ENCODE data around the gene CAMK2A. TPM values are rescaled to one million over a fixed set of nuclear protein-coding genes. Genes with fewer than 3 reads are reported as not detected.
A peak's percentile ranks its signal among the peaks of the same experiment; 100 is the strongest.

The CAMK2A gene
- total RNA-seq, 4 donors from 2014 or later: 32.0 to 78.1 (median 48.6) TPM

GRCh38 chr5:150288791-150289190 lies 782 bp downstream of the CAMK2A start:
- no peaks in the 10 kb centered on the region for H3K36me3 ChIP-seq
- in situ Hi-C loops (cut with MboI; ENCODE audit: low sequenced_read_pairs in 4 of 4): no loop called here
- no peaks in the 10 kb centered on the region for H3K27me3 ChIP-seq
- no peak for TF ChIP-seq POLR2A (IDR thresholded peaks at IDR 0.05)
- ATAC-seq (no peak), DNase-seq (no peak)
- H3K4me3 ChIP-seq: no peak overlapping the region
- H3K27ac ChIP-seq: no peak overlapping the region
- H3K9me3 ChIP-seq: no peaks in the 10 kb centered on the region
- H3K4me1 ChIP-seq: no peaks in the 10 kb centered on the region
- intact Hi-C loops (cut with DNase I; ENCODE audit: low total_unique reads): no loop called here

GRCh38 chr5:150288361-150288760 lies 1.2 kb downstream of the CAMK2A start:
- ATAC-seq (no peak), DNase-seq (no peak)
- no peaks in the 10 kb centered on the region for H3K9me3 ChIP-seq
- H3K27me3 ChIP-seq: no peaks in the 10 kb centered on the region
- H3K36me3 ChIP-seq: no peaks in the 10 kb centered on the region
- intact Hi-C loops (cut with DNase I; ENCODE audit: low total_unique reads): no loop called here
- TF ChIP-seq CTCF (IDR thresholded peaks at IDR 0.05 in 4 of 5, conservative IDR thresholded peaks at IDR 0.05 in 1 of 5): no peak
- TF ChIP-seq POLR2A (IDR thresholded peaks at IDR 0.05): no peak
- no peak overlapping the region for H3K27ac ChIP-seq
- H3K4me3 ChIP-seq: no peak overlapping the region
- H3K4me1 ChIP-seq: no peaks in the 10 kb centered on the region
- in situ Hi-C loops (cut with MboI; ENCODE audit: low sequenced_read_pairs in 4 of 4): no loop called here

GRCh38 chr5:150286820-150287219 lies 2.8 kb downstream of the CAMK2A start:
- TF ChIP-seq POLR2A (IDR thresholded peaks at IDR 0.05) (no peak), CTCF (IDR thresholded peaks at IDR 0.05 in 4 of 5, conservative IDR thresholded peaks at IDR 0.05 in 1 of 5) (peak in 1 of 5 experiments; percentile 33)
- DNase-seq (no peak), ATAC-seq (no peak)
- H3K4me3 ChIP-seq: no peak overlapping the region
- H3K27me3 ChIP-seq: no peaks in the 10 kb centered on the region
- intact Hi-C loops (cut with DNase I; ENCODE audit: low total_unique reads): loop anchor here (1.0 kb wide), 1 partner anchor 9 kb away; no protein-coding TSS in a partner anchor
- H3K9me3 ChIP-seq: no peaks in the 10 kb centered on the region
- H3K4me1 ChIP-seq: no peaks in the 10 kb centered on the region
- in situ Hi-C loops (cut with MboI; ENCODE audit: low sequenced_read_pairs in 4 of 4): no loop called here
- H3K36me3 ChIP-seq: no peaks in the 10 kb centered on the region
- no peak overlapping the region for H3K27ac ChIP-seq

- no peak for DNase-seq
- Histone ChIP-seq H3K36me3 (no peaks in the 10 kb centered on the region), H3K27me3 (no peaks in the 10 kb centered on the region), H3K9me3 (no peaks in the 10 kb centered on the region), H3K4me1 (no peaks in the 10 kb centered on the region), H3K4me3 (no peak overlapping the region), H3K27ac (no peak overlapping the region)
- in situ Hi-C loops (cut with MboI; ENCODE audit: low sequenced_read_pairs in 4 of 4) (no loop called here), intact Hi-C loops (cut with DNase I; ENCODE audit: low total_unique reads) (no loop called here)
- ATAC-seq: no peak
- TF ChIP-seq CTCF (IDR thresholded peaks at IDR 0.05 in 4 of 5, conservative IDR thresholded peaks at IDR 0.05 in 1 of 5) (no peak), POLR2A (IDR thresholded peaks at IDR 0.05) (no peak)
Observed at GRCh38 chr5:150285114-150285513, 4.5 kb downstream of the CAMK2A start.

GRCh38 chr5:150284311-150284710 lies 5.3 kb downstream of the CAMK2A start:
- Histone ChIP-seq H3K4me1 (no peaks in the 10 kb centered on the region), H3K4me3 (no peak overlapping the region), H3K27ac (no peak overlapping the region), H3K36me3 (no peaks in the 10 kb centered on the region), H3K27me3 (no peaks in the 10 kb centered on the region), H3K9me3 (no peaks in the 10 kb centered on the region)
- DNase-seq (no peak), ATAC-seq (no peak)
- intact Hi-C loops (cut with DNase I; ENCODE audit: low total_unique reads): no loop called here
- TF ChIP-seq CTCF (IDR thresholded peaks at IDR 0.05 in 4 of 5, conservative IDR thresholded peaks at IDR 0.05 in 1 of 5): no peak
- no peak for TF ChIP-seq POLR2A (IDR thresholded peaks at IDR 0.05)
- in situ Hi-C loops (cut with MboI; ENCODE audit: low sequenced_read_pairs in 4 of 4): no loop called here

Measured in gastrocnemius medialis (tissue), 4 donors.